Measurements from ENCODE around the gene ETS2.
"Not testable (repeated sequence)": the region's sequence is repeated elsewhere in the genome, so short reads cannot be mapped to it uniquely, and the experiment has no call there.

The ETS2 gene

DNA sequence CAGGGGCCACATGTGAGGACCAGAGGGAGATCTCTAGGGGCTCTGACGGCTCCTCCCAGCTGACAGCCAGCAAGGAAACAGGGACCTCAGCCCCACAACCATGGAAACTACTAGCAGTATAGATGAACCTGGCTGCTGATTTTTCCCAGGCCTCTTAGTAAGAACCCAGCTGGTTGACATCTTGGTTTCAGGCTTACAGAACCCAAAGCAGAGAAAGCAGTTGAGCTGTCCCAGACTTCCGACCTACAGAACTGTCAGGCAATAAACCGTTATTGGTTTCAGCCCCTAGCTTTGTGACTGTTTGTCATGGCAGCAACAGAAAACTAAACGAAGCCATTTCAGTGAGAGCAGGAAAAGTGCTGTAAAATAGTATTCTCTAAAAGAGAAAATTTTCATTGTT lies 36.4 kb downstream of the ETS2 start:
- H3K36me3 ChIP-seq (ENCODE audit: control insufficient read depth, insufficient read depth, low read length) = no peaks in the 10 kb centered on the region
- no peak overlapping the region for H3K4me3 ChIP-seq (ENCODE audit: low read depth, low read length)
- no peak overlapping the region for H3K9ac ChIP-seq (ENCODE audit: low read depth, low read length)
- no peaks in the 10 kb centered on the region for H3K4me1 ChIP-seq (ENCODE audit: control insufficient read depth, insufficient read depth, low read length)
- no peaks in the 10 kb centered on the region for H3K27me3 ChIP-seq (ENCODE audit: control insufficient read depth, insufficient read depth, low read length)
- no peak overlapping the region for H3K27ac ChIP-seq (ENCODE audit: low read depth, low read length)
- no peaks in the 10 kb centered on the region for H3K9me3 ChIP-seq (ENCODE audit: control insufficient read depth, insufficient read depth, low read length)

DNA sequence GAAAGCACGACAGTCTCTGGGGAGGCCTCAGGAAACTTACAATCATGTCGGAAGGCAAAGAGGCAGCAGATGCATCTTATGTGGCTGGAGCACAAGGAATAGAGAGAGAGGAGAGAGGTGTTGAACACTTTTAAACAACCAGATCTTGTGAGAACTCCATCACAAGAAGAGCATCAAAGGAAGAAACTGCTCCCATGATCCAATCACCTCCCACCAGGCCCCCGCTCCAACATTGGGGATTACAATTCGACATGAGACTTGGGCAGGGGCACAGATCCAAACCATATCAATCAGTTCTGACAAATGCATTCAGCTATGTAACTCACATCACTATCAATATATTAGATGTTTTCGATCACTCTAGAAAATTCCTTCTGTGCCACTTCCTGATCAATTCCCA lies 37.6 kb downstream of the ETS2 start:
- no peak overlapping the region for H3K9ac ChIP-seq (ENCODE audit: low read depth, low read length)
- no peak overlapping the region for H3K4me3 ChIP-seq (ENCODE audit: low read depth, low read length)
- no peaks in the 10 kb centered on the region for H3K27me3 ChIP-seq (ENCODE audit: control insufficient read depth, insufficient read depth, low read length)
- H3K9me3 ChIP-seq (ENCODE audit: control insufficient read depth, insufficient read depth, low read length) = no peaks in the 10 kb centered on the region
- peaks cover 5% of the 10 kb centered on the region for H3K4me1 ChIP-seq (ENCODE audit: control insufficient read depth, insufficient read depth, low read length)
- no peaks in the 10 kb centered on the region for H3K36me3 ChIP-seq (ENCODE audit: control insufficient read depth, insufficient read depth, low read length)
- no peak overlapping the region for H3K27ac ChIP-seq (ENCODE audit: low read depth, low read length)

DNA sequence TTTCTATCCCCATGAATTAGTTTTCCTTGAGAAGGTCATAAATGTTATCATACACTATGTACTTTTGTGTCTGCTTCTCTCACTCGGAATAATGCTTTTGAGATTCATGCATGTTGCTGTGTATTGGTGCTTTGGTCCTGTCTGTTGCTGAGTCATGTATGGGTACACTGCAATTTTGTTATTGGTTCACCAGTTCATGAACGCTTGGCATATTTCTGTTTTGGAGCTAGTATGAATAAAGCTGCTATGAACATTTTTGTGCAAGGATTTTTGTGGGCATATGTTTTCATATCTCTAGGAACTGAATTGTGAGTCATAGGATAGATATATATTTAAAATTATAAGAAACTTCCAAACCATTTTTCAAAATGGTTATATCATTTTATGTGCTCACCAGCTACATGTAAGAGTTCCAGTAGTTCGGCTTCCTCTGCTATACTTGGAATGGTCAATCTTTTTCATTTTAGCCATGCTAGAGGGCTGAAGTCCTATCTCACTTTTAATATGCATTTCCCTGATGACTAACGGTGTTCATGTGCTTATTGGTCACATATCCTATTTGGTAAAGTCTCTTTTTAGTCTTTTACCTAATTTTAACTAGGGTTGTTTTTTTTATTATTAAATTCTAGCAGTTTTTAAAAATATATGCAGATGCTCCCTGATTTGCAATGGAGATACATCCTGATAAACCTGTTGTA lies 38.2 kb downstream of the ETS2 start:
- Histone ChIP-seq H3K9ac (ENCODE audit: low read depth, low read length) (no peak overlapping the region), H3K36me3 (ENCODE audit: control insufficient read depth, insufficient read depth, low read length) (no peaks in the 10 kb centered on the region), H3K27ac (ENCODE audit: low read depth, low read length) (no peak overlapping the region), H3K27me3 (ENCODE audit: control insufficient read depth, insufficient read depth, low read length) (no peaks in the 10 kb centered on the region), H3K4me1 (ENCODE audit: control insufficient read depth, insufficient read depth, low read length) (peaks cover 5% of the 10 kb centered on the region), H3K4me3 (ENCODE audit: low read depth, low read length) (no peak overlapping the region), H3K9me3 (ENCODE audit: control insufficient read depth, insufficient read depth, low read length) (no peaks in the 10 kb centered on the region)

DNA sequence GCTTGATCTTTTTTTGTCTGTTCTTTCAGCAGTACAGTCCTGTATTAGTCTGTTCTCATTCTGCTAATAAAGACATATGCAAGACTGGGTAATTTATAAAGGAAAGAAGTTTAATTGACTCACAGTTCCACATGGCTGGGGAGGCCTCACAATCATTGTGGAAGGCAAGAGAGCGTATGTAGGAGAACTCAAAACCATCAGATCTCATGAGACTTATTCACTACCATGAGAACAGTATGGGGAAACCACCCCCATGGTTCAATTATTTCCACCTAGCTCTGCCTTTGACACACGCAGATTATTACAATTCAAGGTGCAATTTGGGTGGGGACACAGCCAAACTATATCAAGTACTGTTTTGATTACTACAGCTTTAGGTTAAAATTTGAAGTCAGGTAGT lies 39.6 kb downstream of the ETS2 start:
- H3K36me3 ChIP-seq (ENCODE audit: control insufficient read depth, insufficient read depth, low read length); H3K27ac ChIP-seq (ENCODE audit: low read depth, low read length); H3K4me1 ChIP-seq (ENCODE audit: control insufficient read depth, insufficient read depth, low read length); H3K9ac ChIP-seq (ENCODE audit: low read depth, low read length); H3K4me3 ChIP-seq (ENCODE audit: low read depth, low read length); H3K9me3 ChIP-seq (ENCODE audit: control insufficient read depth, insufficient read depth, low read length); H3K27me3 ChIP-seq (ENCODE audit: control insufficient read depth, insufficient read depth, low read length): not testable (repeated sequence)

DNA sequence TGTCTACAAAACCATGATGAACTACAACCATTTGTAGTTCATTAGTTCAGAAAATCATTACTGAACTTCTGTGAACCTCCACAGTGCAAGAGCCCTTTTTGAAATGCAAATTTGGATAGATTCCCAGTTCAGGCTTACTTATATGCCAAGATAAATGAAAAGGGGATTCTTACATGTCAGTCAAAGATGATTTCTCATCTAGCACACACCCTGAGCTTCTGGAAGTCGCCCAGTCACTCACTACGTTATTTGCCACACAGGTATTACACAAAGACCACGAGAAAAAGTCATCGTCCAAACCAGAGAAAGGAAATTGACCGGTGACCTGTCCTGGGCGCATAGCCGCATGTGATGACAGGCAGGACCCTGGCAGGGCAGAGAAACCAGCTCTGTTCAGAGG lies 41.8 kb downstream of the ETS2 start:
- Histone ChIP-seq H3K9me3 (ENCODE audit: control insufficient read depth, insufficient read depth, low read length) (no peaks in the 10 kb centered on the region), H3K4me1 (ENCODE audit: control insufficient read depth, insufficient read depth, low read length) (peaks cover 5% of the 10 kb centered on the region), H3K36me3 (ENCODE audit: control insufficient read depth, insufficient read depth, low read length) (no peaks in the 10 kb centered on the region), H3K27me3 (ENCODE audit: control insufficient read depth, insufficient read depth, low read length) (no peaks in the 10 kb centered on the region), H3K9ac (ENCODE audit: low read depth, low read length) (no peak overlapping the region), H3K27ac (ENCODE audit: low read depth, low read length) (no peak overlapping the region), H3K4me3 (ENCODE audit: low read depth, low read length) (no peak overlapping the region)

DNA sequence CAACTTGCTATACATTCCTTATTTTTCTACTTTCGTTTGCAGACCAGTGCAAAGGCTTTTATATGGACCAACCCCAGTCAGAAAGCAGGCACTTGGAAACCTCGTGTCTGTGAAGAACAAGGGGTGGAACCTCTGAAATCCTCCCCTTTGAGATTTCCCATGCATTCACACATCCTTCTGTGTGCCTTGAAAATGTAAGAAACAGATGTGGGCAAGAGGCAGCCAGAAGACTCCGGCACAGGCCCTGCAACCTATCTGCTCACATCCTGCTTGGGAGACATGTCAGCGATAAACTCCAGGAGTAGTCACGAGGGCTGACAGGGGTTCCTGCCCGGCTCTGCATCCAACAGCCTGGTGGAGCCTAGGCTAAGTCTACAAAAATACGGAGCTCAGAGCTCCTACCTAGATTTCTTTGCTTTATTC lies 42.5 kb downstream of the ETS2 start:
- Histone ChIP-seq H3K9me3 (ENCODE audit: control insufficient read depth, insufficient read depth, low read length) (no peaks in the 10 kb centered on the region), H3K4me1 (ENCODE audit: control insufficient read depth, insufficient read depth, low read length) (peaks cover 5% of the 10 kb centered on the region), H3K36me3 (ENCODE audit: control insufficient read depth, insufficient read depth, low read length) (no peaks in the 10 kb centered on the region), H3K27me3 (ENCODE audit: control insufficient read depth, insufficient read depth, low read length) (no peaks in the 10 kb centered on the region), H3K4me3 (ENCODE audit: low read depth, low read length) (no peak overlapping the region), H3K27ac (ENCODE audit: low read depth, low read length) (no peak overlapping the region), H3K9ac (ENCODE audit: low read depth, low read length) (no peak overlapping the region)

DNA sequence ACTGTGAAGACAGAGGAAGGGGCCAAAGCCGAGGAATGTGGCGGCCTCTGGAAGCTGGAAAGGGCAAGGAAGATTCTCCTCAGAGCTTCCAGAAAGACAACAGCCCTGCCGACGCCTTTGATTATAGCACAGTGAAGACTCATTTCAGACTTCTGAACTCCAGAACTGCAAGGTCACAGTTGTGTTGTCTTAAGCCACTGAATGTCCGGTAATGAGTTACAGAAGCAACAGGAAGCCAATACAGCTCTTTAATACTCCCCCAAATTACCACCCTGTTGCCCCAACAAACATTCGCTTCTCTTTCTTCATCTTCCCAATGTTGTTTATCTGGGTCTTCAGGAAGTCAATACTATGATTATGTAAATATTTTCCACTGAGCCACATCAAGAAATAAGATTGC lies 44.0 kb downstream of the ETS2 start:
- no peak overlapping the region for H3K27ac ChIP-seq (ENCODE audit: low read depth, low read length)
- no peaks in the 10 kb centered on the region for H3K9me3 ChIP-seq (ENCODE audit: control insufficient read depth, insufficient read depth, low read length)
- H3K9ac ChIP-seq (ENCODE audit: low read depth, low read length) = no peak overlapping the region
- no peaks in the 10 kb centered on the region for H3K36me3 ChIP-seq (ENCODE audit: control insufficient read depth, insufficient read depth, low read length)
- peaks cover 5% of the 10 kb centered on the region for H3K4me1 ChIP-seq (ENCODE audit: control insufficient read depth, insufficient read depth, low read length)
- no peak overlapping the region for H3K4me3 ChIP-seq (ENCODE audit: low read depth, low read length)
- H3K27me3 ChIP-seq (ENCODE audit: control insufficient read depth, insufficient read depth, low read length) = no peaks in the 10 kb centered on the region

DNA sequence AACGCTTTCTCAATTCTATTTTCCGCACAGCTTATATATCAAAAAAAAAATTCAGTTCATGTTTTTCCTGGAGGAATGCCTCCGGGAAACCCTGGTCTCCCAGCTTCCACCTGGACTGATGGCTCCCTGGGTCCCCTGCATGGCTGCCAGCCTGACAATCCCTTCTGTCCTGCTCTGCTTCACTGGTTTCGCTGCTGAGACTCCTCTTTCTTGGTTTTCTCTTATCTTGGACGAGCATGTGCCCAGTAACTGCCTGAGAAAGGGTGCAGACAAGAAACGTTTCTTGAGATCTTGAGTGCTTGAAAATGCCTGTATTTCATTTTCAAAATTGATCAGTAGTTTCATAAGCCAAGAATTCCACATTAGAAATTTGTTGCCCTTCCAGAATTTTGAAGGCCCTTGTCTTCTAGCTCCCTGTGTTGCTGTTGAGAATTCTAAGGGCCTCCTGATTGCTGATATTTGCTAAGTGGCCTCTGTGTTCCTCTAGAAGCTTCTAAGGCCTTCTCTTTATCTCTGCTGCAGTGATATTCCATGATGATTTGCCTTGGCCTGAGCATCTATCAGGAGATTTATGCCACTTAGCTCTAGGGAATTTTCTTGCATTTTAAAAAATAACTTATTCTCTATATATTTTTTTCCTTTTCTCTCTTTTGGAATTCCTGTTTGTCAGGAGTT lies 44.7 kb downstream of the ETS2 start:
- H3K9me3 ChIP-seq (ENCODE audit: control insufficient read depth, insufficient read depth, low read length) = no peaks in the 10 kb centered on the region
- H3K36me3 ChIP-seq (ENCODE audit: control insufficient read depth, insufficient read depth, low read length) = no peaks in the 10 kb centered on the region
- H3K4me1 ChIP-seq (ENCODE audit: control insufficient read depth, insufficient read depth, low read length) = peaks cover 5% of the 10 kb centered on the region
- H3K4me3 ChIP-seq (ENCODE audit: low read depth, low read length) = no peak overlapping the region
- no peaks in the 10 kb centered on the region for H3K27me3 ChIP-seq (ENCODE audit: control insufficient read depth, insufficient read depth, low read length)
- no peak overlapping the region for H3K9ac ChIP-seq (ENCODE audit: low read depth, low read length)
- H3K27ac ChIP-seq (ENCODE audit: low read depth, low read length) = no peak overlapping the region

DNA sequence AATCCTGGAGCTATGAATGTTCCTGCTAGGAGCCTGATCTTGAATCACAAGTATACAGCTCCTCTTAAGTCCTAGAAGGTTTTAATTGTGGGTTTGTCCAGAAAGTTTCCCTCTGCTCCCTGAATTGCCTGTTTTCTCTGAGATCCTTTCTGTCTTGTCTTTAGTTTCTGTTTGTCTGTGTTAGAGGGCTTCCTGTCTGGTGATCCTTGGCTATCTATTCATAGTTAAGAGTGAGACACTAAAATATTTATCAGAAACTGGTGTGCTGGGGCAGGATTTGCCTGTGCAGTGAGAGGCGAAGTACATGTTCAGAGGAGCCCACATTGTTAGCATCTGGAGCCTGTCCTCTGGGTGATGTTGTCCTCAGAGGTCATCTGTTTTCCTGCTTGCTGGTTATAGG lies 45.4 kb downstream of the ETS2 start:
- no peak overlapping the region for H3K9ac ChIP-seq (ENCODE audit: low read depth, low read length)
- no peak overlapping the region for H3K27ac ChIP-seq (ENCODE audit: low read depth, low read length)
- H3K36me3 ChIP-seq (ENCODE audit: control insufficient read depth, insufficient read depth, low read length) = no peaks in the 10 kb centered on the region
- H3K27me3 ChIP-seq (ENCODE audit: control insufficient read depth, insufficient read depth, low read length) = no peaks in the 10 kb centered on the region
- H3K4me3 ChIP-seq (ENCODE audit: low read depth, low read length) = no peak overlapping the region
- H3K9me3 ChIP-seq (ENCODE audit: control insufficient read depth, insufficient read depth, low read length) = no peaks in the 10 kb centered on the region
- peaks cover 5% of the 10 kb centered on the region for H3K4me1 ChIP-seq (ENCODE audit: control insufficient read depth, insufficient read depth, low read length)

DNA sequence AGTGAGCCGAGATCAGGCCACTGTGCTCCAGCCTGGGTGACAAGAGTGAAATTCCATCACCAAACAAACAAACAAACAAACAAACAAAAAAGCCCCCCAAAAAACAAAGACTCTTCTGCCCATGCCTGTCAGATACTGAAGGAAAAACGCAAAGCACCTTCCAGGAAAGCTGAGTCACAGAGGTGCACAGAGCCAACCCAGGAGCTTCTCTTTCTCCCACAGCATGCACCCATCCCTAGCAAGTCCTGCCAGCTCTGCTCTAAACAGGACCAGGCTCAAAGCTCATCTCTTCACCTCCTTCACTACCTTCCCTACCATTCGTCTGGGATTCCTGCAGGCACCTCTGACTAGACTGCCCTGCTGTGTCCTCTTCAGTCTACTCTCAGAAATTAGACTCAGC lies 46.5 kb downstream of the ETS2 start:
- Histone ChIP-seq H3K9ac (ENCODE audit: low read depth, low read length) (no peak overlapping the region), H3K4me1 (ENCODE audit: control insufficient read depth, insufficient read depth, low read length) (peaks cover 3% of the 10 kb centered on the region)

DNA sequence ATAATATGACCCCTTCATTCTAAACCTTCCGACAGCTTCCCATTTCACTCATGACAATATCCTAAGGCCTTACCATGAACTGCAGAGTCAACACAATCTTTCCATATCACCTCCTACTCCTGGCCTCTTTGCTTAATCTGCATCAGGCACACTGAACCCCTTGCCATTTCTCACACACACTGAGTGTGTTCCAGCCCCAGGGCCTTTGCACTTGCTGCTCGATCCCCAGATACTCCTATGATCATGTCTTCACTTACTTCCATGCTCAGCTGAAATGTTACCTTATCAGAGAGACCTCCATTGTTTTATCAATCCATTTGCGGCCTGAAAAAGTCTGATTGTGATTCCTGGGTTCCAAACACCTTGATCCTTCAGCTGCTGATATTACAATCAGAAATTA lies 47.0 kb downstream of the ETS2 start:
- no peaks in the 10 kb centered on the region for H3K36me3 ChIP-seq (ENCODE audit: control insufficient read depth, insufficient read depth, low read length)
- H3K9me3 ChIP-seq (ENCODE audit: control insufficient read depth, insufficient read depth, low read length) = no peaks in the 10 kb centered on the region
- H3K4me3 ChIP-seq (ENCODE audit: low read depth, low read length) = no peak overlapping the region
- no peak overlapping the region for H3K27ac ChIP-seq (ENCODE audit: low read depth, low read length)
- H3K9ac ChIP-seq (ENCODE audit: low read depth, low read length) = no peak overlapping the region
- no peaks in the 10 kb centered on the region for H3K27me3 ChIP-seq (ENCODE audit: control insufficient read depth, insufficient read depth, low read length)
- no peaks in the 10 kb centered on the region for H3K4me1 ChIP-seq (ENCODE audit: control insufficient read depth, insufficient read depth, low read length)

More for the DNA sequence above, 46.5 kb downstream of the ETS2 start:
- H3K36me3 ChIP-seq (ENCODE audit: control insufficient read depth, insufficient read depth, low read length) = no peaks in the 10 kb centered on the region
- no peaks in the 10 kb centered on the region for H3K9me3 ChIP-seq (ENCODE audit: control insufficient read depth, insufficient read depth, low read length)
- no peaks in the 10 kb centered on the region for H3K27me3 ChIP-seq (ENCODE audit: control insufficient read depth, insufficient read depth, low read length)
- no peak overlapping the region for H3K4me3 ChIP-seq (ENCODE audit: low read depth, low read length)
- no peak overlapping the region for H3K27ac ChIP-seq (ENCODE audit: low read depth, low read length)

Data from HUES48 (cell line).